HG02943 (cell line): ENCODE data around the gene MACROH2A1.

ENCODE experiments used
- ATAC-seq: cut with Tn5 transposase; IDR thresholded peaks from one replicate; pipeline ENCODE4 v1.9.1; 2021; ENCODE audit warnings: mild to moderate bottlenecking, low read depth, moderate library complexity; ENCODE audit not compliant: unreplicated experiment

Gene MACROH2A1

GRCh38 chr5:135337064-135337463 lies 62.0 kb downstream of the MACROH2A1 start:
- ATAC-seq = no peak

GRCh38 chr5:135335031-135335828 lies 63.8 kb downstream of the MACROH2A1 start:
- ATAC-seq = no peak

GRCh38 chr5:135333732-135334515 lies 65.1 kb downstream of the MACROH2A1 start:
- ATAC-seq = no peak

GRCh38 chr5:135332519-135333150 lies 66.4 kb downstream of the MACROH2A1 start:
- ATAC-seq = no peak

GRCh38 chr5:135331612-135332011 lies 67.4 kb downstream of the MACROH2A1 start:
- ATAC-seq = no peak

GRCh38 chr5:135330798-135331096 lies 68.3 kb downstream of the MACROH2A1 start:
- no peak for ATAC-seq

GRCh38 chr5:135329913-135330797 lies 68.9 kb downstream of the MACROH2A1 start:
- ATAC-seq = no peak

- ATAC-seq = no peak
Observed at GRCh38 chr5:135329066-135329912, 69.7 kb downstream of the MACROH2A1 start.

GRCh38 chr5:135328128-135328687 lies 70.8 kb downstream of the MACROH2A1 start:
- no peak for ATAC-seq

- no peak for ATAC-seq
Observed at GRCh38 chr5:135327429-135328127, 71.5 kb downstream of the MACROH2A1 start.

GRCh38 chr5:135326296-135327254 lies 72.5 kb downstream of the MACROH2A1 start:
- ATAC-seq = no peak

GRCh38 chr5:135324897-135325650 lies 74.0 kb downstream of the MACROH2A1 start:
- no peak for ATAC-seq

GRCh38 chr5:135324160-135324559 lies 74.9 kb downstream of the MACROH2A1 start:
- no peak for ATAC-seq

- ATAC-seq = no peak
Observed at GRCh38 chr5:135323701-135324132, 75.3 kb downstream of the MACROH2A1 start.

- no peak for ATAC-seq
Observed at GRCh38 chr5:135323227-135323626, 75.8 kb downstream of the MACROH2A1 start.

- no peak for ATAC-seq
Observed at GRCh38 chr5:135322744-135323143, 76.3 kb downstream of the MACROH2A1 start.

- no peak for ATAC-seq
Observed at GRCh38 chr5:135322271-135322670, 76.8 kb downstream of the MACROH2A1 start.
